Nephron progenitor cell (in vitro differentiated cells): ENCODE results near the gene ARHGEF7.

Source experiments
- DNase-seq: peaks from one replicate; pipeline ENCODE4 v3.0.0; 2021
- H3K27ac Mint-ChIP-seq: 2 replicates; pipeline ENCODE4 v1.8.0; 2021; ENCODE audit warnings: mild to moderate bottlenecking, moderate library complexity, mixed read lengths
- H3K27me3 Mint-ChIP-seq: 2 replicates; pipeline ENCODE4 v1.8.0; 2021; ENCODE audit warnings: mild to moderate bottlenecking, low read depth, mixed read lengths; ENCODE audit not compliant: poor library complexity
- H3K36me3 Mint-ChIP-seq: 2 replicates; pipeline ENCODE4 v1.8.0; 2021; ENCODE audit warnings: low read depth, mixed read lengths
- H3K4me1 Mint-ChIP-seq: 2 replicates; pipeline ENCODE4 v1.8.0; 2021; ENCODE audit warnings: mixed read lengths
- H3K4me3 Mint-ChIP-seq: 2 replicates; pipeline ENCODE4 v1.8.0; 2021; ENCODE audit warnings: mild to moderate bottlenecking, moderate library complexity, mixed read lengths
- H3K9me3 Mint-ChIP-seq: 2 replicates; pipeline ENCODE4 v1.8.0; 2021; ENCODE audit warnings: mild to moderate bottlenecking, moderate library complexity, mixed read lengths
- TF ChIP-seq, protein P1 (sequence below): fragments of 200-600 bp; sonication (generic); IDR thresholded peaks from 2 replicates; pipeline ENCODE4 v1.5.0; 2021; ENCODE audit warnings: antibody characterized with exemption

ARHGEF7 gene

DNA sequence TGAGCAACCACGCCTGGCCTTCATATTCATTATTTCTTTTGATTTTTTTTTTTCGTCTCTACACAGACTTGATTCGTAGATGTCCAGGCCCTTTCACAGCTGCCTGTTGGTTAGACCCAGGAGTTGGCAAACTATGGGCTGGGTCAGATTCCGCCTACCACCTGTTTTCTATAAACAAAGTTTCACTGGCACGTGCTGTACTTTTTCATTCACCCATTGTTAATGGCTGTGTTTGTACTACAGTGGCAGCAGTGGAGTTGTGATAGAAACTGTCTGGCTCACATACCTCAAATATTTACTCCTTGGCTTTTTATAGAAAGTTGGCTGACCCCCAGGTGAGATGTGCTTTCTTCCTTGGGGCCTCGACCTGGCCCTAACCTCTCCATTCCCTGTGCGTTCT is 132.4 kb downstream of the ARHGEF7 start:
- TF ChIP-seq, protein P1, sequence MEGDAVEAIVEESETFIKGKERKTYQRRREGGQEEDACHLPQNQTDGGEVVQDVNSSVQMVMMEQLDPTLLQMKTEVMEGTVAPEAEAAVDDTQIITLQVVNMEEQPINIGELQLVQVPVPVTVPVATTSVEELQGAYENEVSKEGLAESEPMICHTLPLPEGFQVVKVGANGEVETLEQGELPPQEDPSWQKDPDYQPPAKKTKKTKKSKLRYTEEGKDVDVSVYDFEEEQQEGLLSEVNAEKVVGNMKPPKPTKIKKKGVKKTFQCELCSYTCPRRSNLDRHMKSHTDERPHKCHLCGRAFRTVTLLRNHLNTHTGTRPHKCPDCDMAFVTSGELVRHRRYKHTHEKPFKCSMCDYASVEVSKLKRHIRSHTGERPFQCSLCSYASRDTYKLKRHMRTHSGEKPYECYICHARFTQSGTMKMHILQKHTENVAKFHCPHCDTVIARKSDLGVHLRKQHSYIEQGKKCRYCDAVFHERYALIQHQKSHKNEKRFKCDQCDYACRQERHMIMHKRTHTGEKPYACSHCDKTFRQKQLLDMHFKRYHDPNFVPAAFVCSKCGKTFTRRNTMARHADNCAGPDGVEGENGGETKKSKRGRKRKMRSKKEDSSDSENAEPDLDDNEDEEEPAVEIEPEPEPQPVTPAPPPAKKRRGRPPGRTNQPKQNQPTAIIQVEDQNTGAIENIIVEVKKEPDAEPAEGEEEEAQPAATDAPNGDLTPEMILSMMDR: no peak
- DNase-seq: no peak
- Mint-ChIP-seq H3K4me1 (peaks cover 5% of the 10 kb centered on the region), H3K9me3 (no peaks in the 10 kb centered on the region), H3K27me3 (peaks cover 4% of the 10 kb centered on the region), H3K36me3 (peaks cover 95% of the 10 kb centered on the region), H3K27ac (no peak overlapping the region), H3K4me3 (no peak overlapping the region)

DNA sequence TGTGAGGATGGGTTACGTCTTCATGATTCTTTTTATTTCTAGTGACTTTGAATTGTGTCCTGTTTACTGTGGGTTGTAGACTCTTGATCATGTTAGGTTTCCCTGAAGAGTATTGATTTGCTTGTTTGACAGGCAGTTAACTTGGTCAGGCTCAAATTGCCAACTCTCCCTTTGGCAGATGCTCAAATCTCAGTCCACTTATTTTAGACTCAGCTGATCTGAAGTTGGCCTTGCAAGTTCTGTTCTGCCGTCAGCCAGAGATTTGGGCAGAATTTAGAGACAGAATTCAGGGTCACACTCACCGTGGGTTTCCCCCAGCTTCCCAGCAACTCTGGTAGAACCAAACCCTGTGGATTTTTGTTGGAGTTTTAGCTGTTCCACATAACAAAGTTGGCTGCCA is 133.7 kb downstream of the ARHGEF7 start:
- no peak for DNase-seq
- peaks cover 3% of the 10 kb centered on the region for H3K9me3 Mint-ChIP-seq
- peaks cover 4% of the 10 kb centered on the region for H3K27me3 Mint-ChIP-seq
- no peak overlapping the region for H3K4me3 Mint-ChIP-seq
- peaks cover 97% of the 10 kb centered on the region for H3K36me3 Mint-ChIP-seq
- TF ChIP-seq, protein P1: no peak
- H3K27ac Mint-ChIP-seq: no peak overlapping the region
- H3K4me1 Mint-ChIP-seq: peaks cover 5% of the 10 kb centered on the region

DNA sequence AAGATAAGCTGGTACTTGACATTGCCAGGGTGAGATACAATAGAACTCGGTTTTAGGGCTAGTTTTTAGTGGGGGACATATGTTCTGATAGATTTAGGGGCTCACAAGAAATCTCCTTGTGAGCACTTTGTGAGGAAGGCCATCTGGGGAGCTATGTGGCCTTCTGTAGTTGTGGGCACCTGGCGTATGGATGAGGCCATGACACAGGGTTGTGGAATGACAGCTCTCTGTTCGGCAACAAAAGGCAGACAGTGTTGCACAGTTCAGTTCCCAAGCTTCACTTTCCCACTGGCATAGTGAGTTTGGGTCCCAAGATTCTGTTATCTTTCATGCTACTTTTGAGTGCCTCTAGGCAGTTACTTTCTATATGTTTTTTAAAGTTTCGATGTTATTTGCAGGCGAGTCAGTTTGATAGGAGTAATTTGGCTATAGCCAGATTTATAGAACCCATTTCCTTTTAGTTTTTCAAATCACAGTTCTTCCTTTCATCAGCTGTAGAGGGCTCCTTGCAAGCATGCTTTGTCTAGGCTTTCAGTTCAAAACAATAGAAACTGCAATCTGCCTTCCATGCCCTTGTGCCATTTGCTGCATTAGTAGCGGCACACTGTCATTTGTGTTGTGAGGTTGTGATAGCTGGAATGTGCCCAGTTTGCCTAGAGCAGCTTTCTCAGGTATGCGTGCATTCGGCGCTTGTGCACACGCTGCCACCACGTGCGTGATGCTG is 134.7 kb downstream of the ARHGEF7 start:
- TF ChIP-seq, protein P1: no peak
- peaks cover 6% of the 10 kb centered on the region for H3K9me3 Mint-ChIP-seq
- no peak overlapping the region for H3K4me3 Mint-ChIP-seq
- no peak for DNase-seq
- H3K4me1 Mint-ChIP-seq: peaks cover 5% of the 10 kb centered on the region
- H3K27ac Mint-ChIP-seq: peak overlapping the region; percentile 14
- peaks cover 4% of the 10 kb centered on the region for H3K27me3 Mint-ChIP-seq
- H3K36me3 Mint-ChIP-seq: peaks cover 93% of the 10 kb centered on the region

DNA sequence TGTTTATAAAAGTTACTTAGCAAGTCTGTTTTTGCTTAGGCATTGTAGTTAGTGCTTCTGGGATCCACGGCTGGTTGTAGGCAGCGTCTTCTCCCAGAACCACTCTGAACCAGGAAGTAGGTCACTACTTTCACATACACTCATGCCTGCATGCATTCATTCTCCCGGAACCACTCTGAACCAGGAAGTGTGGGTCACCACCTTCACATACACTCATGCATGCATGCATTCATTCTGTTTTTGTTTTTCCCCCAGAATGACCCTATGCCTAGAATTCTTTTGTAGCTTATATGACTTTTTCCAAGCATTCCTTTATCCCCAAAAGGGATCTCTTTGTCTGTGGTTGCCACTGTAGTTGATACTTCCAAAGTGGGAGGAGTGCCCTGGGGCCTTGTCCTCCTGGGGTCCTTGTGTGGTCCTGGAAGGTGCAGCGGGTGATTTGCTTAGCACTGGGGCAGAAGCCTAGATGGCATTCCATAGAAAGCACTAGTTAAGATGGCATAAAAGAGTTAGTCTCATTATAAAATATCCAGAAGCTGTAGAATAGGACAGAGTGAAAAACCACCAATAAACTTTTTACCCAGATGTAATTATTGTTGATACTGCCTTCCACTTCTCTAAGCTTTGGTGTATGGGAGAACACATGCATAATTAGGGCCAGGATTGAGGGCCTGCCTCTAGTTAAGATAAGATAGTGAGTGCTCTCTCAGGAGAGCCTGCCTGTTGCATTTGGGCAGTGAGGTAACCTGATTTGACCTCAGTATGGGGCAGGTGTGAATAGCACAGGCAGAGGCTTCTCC is 136.7 kb downstream of the ARHGEF7 start:
- Mint-ChIP-seq H3K27ac (peak overlapping the region; percentile 89), H3K9me3 (peaks cover 21% of the 10 kb centered on the region), H3K4me1 (peaks cover 5% of the 10 kb centered on the region), H3K4me3 (no peak overlapping the region), H3K27me3 (peaks cover 4% of the 10 kb centered on the region), H3K36me3 (peaks cover 91% of the 10 kb centered on the region)
- TF ChIP-seq, protein P1: no peak
- no peak for DNase-seq

DNA sequence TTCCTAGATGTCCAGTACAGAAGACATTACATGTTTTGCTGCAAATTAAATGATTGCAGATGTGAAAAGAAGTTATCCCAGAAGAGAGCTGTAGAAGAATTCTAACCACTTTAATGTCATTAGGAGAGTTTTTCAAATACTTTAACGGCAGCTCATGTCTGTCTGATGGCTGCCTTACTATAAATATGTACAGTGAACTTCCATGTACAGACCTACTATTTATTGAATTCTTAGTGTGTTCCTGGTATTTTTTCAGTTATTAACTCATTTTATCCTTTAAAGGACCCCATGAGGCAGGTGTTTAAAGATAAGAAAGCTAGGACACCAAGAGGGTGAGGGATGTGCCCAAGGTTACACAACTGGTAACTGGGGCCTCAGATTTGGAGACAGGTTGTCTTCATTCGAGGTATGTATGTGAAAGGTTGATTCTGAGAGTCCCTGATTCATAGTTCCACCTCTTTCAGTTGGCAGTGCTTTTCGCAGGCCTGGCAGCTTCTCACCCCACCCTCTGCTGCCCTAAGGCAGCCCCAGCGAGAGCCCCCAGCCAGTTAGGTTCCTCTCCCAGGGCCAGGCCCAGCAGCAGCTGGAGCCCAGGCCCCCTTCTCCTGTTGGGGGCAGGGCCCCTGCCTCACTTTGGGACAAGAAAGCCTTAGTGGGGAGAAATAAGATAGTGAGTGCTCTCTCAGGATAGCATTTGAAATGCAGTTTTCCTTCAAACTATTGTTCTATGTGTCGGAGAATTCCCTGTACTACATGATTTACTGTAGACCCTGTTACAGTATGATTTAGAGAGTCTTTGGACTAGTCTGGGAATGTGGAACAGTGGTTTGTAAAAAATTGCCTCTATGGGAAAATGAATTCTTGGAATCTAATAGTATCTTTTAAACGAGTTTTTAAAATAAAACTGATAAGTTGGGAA is 137.6 kb downstream of the ARHGEF7 start:
- Mint-ChIP-seq H3K27ac (no peak overlapping the region), H3K27me3 (peaks cover 8% of the 10 kb centered on the region), H3K4me1 (peaks cover 3% of the 10 kb centered on the region), H3K4me3 (no peak overlapping the region), H3K9me3 (peaks cover 27% of the 10 kb centered on the region), H3K36me3 (peaks cover 91% of the 10 kb centered on the region)
- DNase-seq: no peak
- TF ChIP-seq, protein P1: no peak
